Panc1 (cell line): ENCODE results near the gene RPL36A. TPM values are rescaled to one million over a fixed set of nuclear protein-coding genes. Genes with fewer than 3 reads are reported as not detected.

Source experiments
- ATAC-seq: fragments of 200-7000 bp; cut with Tn5 transposase; 2 replicates; pipeline ENCODE4 v1.9.1; 2020; ENCODE audit warnings: mild to moderate bottlenecking, moderate library complexity
- BruUV-seq: library from RNA; stranded (reverse); fragments of 400-500 nt; replicated peaks from 2 replicates; lab custom pipeline; 2021; lab: Mats Ljungman, UMichigan
- CTCF ChIA-PET: fragments of 300-600 bp; sonication (Branson Sonifier 250); formaldehyde crosslinking; loops from one replicate; lab custom pipeline; 2022; ENCODE audit warnings: antibody characterized with exemption; lab: Charles Lee
- POLR2A ChIA-PET: fragments of 300-600 bp; sonication (Branson Sonifier 250); formaldehyde crosslinking; loops from one replicate; lab custom pipeline; 2022; ENCODE audit warnings: antibody characterized with exemption; lab: Charles Lee
- DNase-seq: peaks from one replicate; pipeline ENCODE4 v3.0.0-alpha.2; 2010; ENCODE audit warnings: low read depth, low spot score
- H3K27ac ChIP-seq: 2 replicates; pipeline ENCODE4 v1.5.1; 2011; ENCODE audit warnings: mild to moderate bottlenecking, low read length, inconsistent platforms
- H3K27me3 ChIP-seq: fragments of 200-500 bp; sonication (Bioruptor generic); 2 replicates; pipeline ENCODE4 v1.6.0; 2014; ENCODE audit warnings: low read length, inconsistent platforms; ENCODE audit not compliant: control insufficient read depth, insufficient read depth
- H3K36me3 ChIP-seq: fragments of 200-500 bp; sonication (Bioruptor generic); 2 replicates; pipeline ENCODE4 v1.5.1; 2014; ENCODE audit warnings: inconsistent platforms, mild to moderate bottlenecking, low read length, moderate library complexity; ENCODE audit not compliant: control insufficient read depth, insufficient read depth
- H3K4me1 ChIP-seq: 2 replicates; pipeline ENCODE4 v1.5.1; 2011; ENCODE audit warnings: inconsistent platforms, mild to moderate bottlenecking, low read length, moderate library complexity; ENCODE audit not compliant: control insufficient read depth, insufficient read depth
- H3K4me3 ChIP-seq, 2 experiments: 2 replicates each; pipeline ENCODE4 v1.5.1; 2011 to 2012; ENCODE audit warnings: low read depth in 2 of 2, low read length in 2 of 2, mild to moderate bottlenecking in 2 of 2, inconsistent platforms in 1 of 2, moderate library complexity in 1 of 2
- H3K9me3 ChIP-seq: fragments of 200-500 bp; sonication (Bioruptor generic); 2 replicates; pipeline ENCODE4 v1.5.1; 2014; ENCODE audit warnings: low read depth, mild to moderate bottlenecking, inconsistent platforms, low read length, moderate library complexity; ENCODE audit not compliant: control insufficient read depth, insufficient read depth
- SIN3A ChIP-seq: IDR thresholded peaks from 2 replicates; pipeline ENCODE4 v1.6.1; 2012; ENCODE audit warnings: low read depth, mild to moderate bottlenecking, low read length, moderate library complexity, borderline replicate concordance; ENCODE audit not compliant: insufficient read depth
- in situ Hi-C: cut with HindIII; loops from 2 replicates; pipeline ENCODE4 v1.10.0; 2016; ENCODE audit warnings: low sequenced_read_pairs, low pct_unique_long_range_greater_than_20kb
- intact Hi-C: fragments of 100-400 bp; cut with micrococcal nuclease; formaldehyde crosslinking; loops from one replicate; pipeline ENCODE4 v1.10.0; 2022; ENCODE audit not compliant: unreplicated experiment
- total RNA-seq: library from RNA; stranded (reverse); gene quantifications from one replicate; pipeline ENCODE4 v1.2.1, GENCODE V29; 2021; ENCODE audit not compliant: unreplicated experiment

RPL36A gene
- total RNA-seq, 1 experiment from 2014 or later, result 308 TPM

- Histone ChIP-seq H3K27ac (no peak overlapping the region), H3K4me3 (no peak overlapping the region), H3K4me1 (no peaks in the 10 kb centered on the region), H3K36me3 (0 out of 2 replicates have a peak, but pooled peaks cover 2% of the 10 kb centered on the region), H3K9me3 (no peaks in the 10 kb centered on the region), H3K27me3 (no peaks in the 10 kb centered on the region)
- ATAC-seq, result no peak
- BruUV-seq, result no TSS peak
- DNase-seq, result no peak
- CTCF ChIA-PET, result no interaction called here
- intact Hi-C loops (no loop called here), in situ Hi-C loops (no loop called here)
- POLR2A ChIA-PET, result no interaction called here
- TF ChIP-seq SIN3A, result no peak
These were observed 51.3 kb downstream of the RPL36A start for GRCh38 chrX:101442085-101442484.

Other genes with a start within 250 kb of the RPL36A start
- 0.15 TPM for gene DRP2, start 171.2 kb upstream of the RPL36A start, total RNA-seq
- gene TAF7L, start 99.7 kb upstream of the RPL36A start, total RNA-seq, result 0.18 TPM
- 39.1 TPM for gene TIMM8A, start 42.3 kb upstream of the RPL36A start, total RNA-seq
- gene BTK, start 4.8 kb upstream of the RPL36A start, total RNA-seq, result not detected
- 115 TPM for gene GLA, start 16.9 kb downstream of the RPL36A start, total RNA-seq
- 91.5 TPM for gene HNRNPH2, start 17.2 kb downstream of the RPL36A start, total RNA-seq
- 5.0 TPM for gene ARMCX4, start 94.4 kb downstream of the RPL36A start, total RNA-seq
- gene ARMCX1, start 159.5 kb downstream of the RPL36A start, total RNA-seq, result 4.7 TPM
- 43.6 TPM for gene ARMCX6, start 227.0 kb downstream of the RPL36A start, total RNA-seq
- gene ARMCX3, start 232.1 kb downstream of the RPL36A start, total RNA-seq, result 25.9 TPM